Suprapubic skin (tissue), 4 donors: Measurements from ENCODE around the gene PPP1R18.

Source experiments
- EP300 ChIP-seq: sonication (generic); formaldehyde crosslinking; IDR thresholded peaks from one replicate; pipeline ENCODE4 v1.6.1; 2017; ENCODE audit warnings: antibody characterized with exemption
- POLR2A ChIP-seq, 2 donors: fragments of 450-650 bp; IDR thresholded peaks; one replicate each; pipeline ENCODE4 v1.6.1; 2017; ENCODE audit warnings: antibody characterized with exemption in 2 of 2, mild to moderate bottlenecking in 2 of 2, moderate library complexity in 2 of 2
- POLR2AphosphoS5 ChIP-seq, 3 donors: sonication (generic); formaldehyde crosslinking; IDR thresholded peaks; one replicate each; pipeline ENCODE4 v1.6.1; 2017; ENCODE audit warnings: antibody characterized with exemption in 3 of 3
- TF ChIP-seq, protein P1 (sequence below), 2 donors: fragments of 200-600 bp in 1 of 2; fragments of 450-650 bp in 1 of 2; sonication (generic) in 1 of 2; IDR thresholded peaks; one replicate each; pipeline ENCODE4 v1.5.1; 2016 to 2019; ENCODE audit warnings: antibody characterized with exemption in 2 of 2, mild to moderate bottlenecking in 1 of 2, moderate library complexity in 1 of 2

DNA sequence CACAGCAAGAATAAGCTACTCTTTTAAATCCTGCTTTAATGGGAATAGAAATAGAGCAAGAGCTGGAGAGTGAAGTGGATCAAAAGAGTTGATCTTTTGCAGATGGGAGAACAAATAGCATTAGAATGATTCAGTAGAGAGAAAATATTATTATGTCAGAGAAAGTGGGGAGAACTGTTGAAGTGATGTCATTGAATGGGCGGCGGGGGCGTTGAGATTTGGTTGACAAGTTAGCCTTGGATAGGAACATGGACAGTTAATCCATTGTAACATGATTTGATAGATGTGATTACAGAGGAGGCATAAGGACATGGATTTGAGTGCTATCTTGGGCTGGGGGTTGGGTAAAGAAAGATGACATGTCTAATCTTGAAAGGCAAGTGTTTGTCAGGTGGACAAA, 50.6 kb downstream of the PPP1R18 start:
- TF ChIP-seq, protein P1, sequence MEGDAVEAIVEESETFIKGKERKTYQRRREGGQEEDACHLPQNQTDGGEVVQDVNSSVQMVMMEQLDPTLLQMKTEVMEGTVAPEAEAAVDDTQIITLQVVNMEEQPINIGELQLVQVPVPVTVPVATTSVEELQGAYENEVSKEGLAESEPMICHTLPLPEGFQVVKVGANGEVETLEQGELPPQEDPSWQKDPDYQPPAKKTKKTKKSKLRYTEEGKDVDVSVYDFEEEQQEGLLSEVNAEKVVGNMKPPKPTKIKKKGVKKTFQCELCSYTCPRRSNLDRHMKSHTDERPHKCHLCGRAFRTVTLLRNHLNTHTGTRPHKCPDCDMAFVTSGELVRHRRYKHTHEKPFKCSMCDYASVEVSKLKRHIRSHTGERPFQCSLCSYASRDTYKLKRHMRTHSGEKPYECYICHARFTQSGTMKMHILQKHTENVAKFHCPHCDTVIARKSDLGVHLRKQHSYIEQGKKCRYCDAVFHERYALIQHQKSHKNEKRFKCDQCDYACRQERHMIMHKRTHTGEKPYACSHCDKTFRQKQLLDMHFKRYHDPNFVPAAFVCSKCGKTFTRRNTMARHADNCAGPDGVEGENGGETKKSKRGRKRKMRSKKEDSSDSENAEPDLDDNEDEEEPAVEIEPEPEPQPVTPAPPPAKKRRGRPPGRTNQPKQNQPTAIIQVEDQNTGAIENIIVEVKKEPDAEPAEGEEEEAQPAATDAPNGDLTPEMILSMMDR (IDR thresholded peaks at IDR 0.05) = no peak
- TF ChIP-seq POLR2A (IDR thresholded peaks at IDR 0.05) (no peak), POLR2AphosphoS5 (IDR thresholded peaks at IDR 0.05) (no peak), EP300 (no peak)
